ENCODE results near the gene ELP6. TPM values are rescaled to one million over a fixed set of nuclear protein-coding genes. Genes with fewer than 3 reads are reported as not detected.
A peak's percentile ranks its signal among the peaks of the same experiment; 100 is the strongest.

Gene ELP6
- total and polyA plus RNA-seq, 8 donors: 6.2 to 28.3 (median 18.0) TPM; not detected in 1

DNA sequence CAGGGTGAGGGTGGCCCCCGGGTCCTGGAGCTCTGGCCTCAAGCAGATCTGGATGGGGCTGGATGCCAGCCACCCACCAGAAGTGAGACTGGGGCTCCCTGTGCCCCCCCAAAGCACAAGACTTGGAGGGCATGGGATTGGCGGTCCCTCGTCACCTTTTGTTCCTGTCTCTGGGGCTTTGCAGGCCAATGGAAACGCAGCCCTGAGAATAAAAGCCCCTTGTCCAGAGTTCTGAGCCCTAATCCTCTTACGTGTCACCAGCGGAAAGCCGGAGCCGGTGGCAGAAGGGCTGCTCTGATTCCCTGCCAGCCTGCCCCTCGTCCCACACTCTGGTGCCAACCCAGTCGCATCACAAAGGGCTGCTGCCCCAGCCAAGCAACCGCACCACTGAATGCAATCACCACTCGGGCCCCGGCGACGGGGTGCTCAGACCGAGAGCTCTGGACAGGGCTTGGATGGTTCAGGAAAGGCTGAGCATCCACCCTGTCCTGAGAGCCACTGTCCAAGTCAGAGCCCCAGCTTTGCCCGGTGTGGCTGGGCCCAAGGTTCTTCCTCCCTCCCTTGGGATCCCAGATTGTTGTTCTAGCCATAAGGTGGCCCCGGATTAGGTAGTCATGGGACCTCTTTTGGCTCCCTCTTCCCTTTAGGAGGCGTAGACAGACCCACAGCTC lies 22.8 kb upstream of the ELP6 start:
- Histone ChIP-seq H3K27me3 (no peaks in the 10 kb centered on the region), H3K36me3 (no peaks in the 10 kb centered on the region), H3K9me3 (no peaks in the 10 kb centered on the region), H3K4me1 (no peaks in the 10 kb centered on the region), H3K27ac (no peak overlapping the region), H3K4me3 (no peak overlapping the region)
- no peak for DNase-seq
- WGBS, 5 donors: 83 to 92% (median 88%) methylated on average over 17 to 19 of the region's 19 CpGs
- intact Hi-C loops (cut with DNase I; ENCODE audit: low total_unique reads): no loop called here
- TF ChIP-seq POLR2A (IDR thresholded peaks at IDR 0.05) (no peak), POLR2AphosphoS5 (IDR thresholded peaks at IDR 0.05) (no peak), EP300 (IDR thresholded peaks at IDR 0.05) (no peak)
- TF ChIP-seq, protein P1, sequence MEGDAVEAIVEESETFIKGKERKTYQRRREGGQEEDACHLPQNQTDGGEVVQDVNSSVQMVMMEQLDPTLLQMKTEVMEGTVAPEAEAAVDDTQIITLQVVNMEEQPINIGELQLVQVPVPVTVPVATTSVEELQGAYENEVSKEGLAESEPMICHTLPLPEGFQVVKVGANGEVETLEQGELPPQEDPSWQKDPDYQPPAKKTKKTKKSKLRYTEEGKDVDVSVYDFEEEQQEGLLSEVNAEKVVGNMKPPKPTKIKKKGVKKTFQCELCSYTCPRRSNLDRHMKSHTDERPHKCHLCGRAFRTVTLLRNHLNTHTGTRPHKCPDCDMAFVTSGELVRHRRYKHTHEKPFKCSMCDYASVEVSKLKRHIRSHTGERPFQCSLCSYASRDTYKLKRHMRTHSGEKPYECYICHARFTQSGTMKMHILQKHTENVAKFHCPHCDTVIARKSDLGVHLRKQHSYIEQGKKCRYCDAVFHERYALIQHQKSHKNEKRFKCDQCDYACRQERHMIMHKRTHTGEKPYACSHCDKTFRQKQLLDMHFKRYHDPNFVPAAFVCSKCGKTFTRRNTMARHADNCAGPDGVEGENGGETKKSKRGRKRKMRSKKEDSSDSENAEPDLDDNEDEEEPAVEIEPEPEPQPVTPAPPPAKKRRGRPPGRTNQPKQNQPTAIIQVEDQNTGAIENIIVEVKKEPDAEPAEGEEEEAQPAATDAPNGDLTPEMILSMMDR (IDR thresholded peaks at IDR 0.05): no peak

- intact Hi-C loops (cut with DNase I; ENCODE audit: low total_unique reads): no loop called here
- Histone ChIP-seq H3K27me3 (no peaks in the 10 kb centered on the region), H3K4me3 (no peak overlapping the region), H3K9me3 (no peaks in the 10 kb centered on the region), H3K27ac (no peak overlapping the region), H3K4me1 (no peaks in the 10 kb centered on the region), H3K36me3 (no peaks in the 10 kb centered on the region)
- TF ChIP-seq, protein P1 (IDR thresholded peaks at IDR 0.05): no peak
- TF ChIP-seq EP300 (IDR thresholded peaks at IDR 0.05): no peak
- no peak for TF ChIP-seq POLR2A (IDR thresholded peaks at IDR 0.05)
- TF ChIP-seq POLR2AphosphoS5 (IDR thresholded peaks at IDR 0.05): no peak
- peak in 1 of 2 donors; percentile 32 for DNase-seq
- WGBS, 5 donors: 31 to 58% (median 42%) methylated on average over 5 of the region's 5 CpGs
Measured at GRCh38 chr3:47533996-47534454, 20.5 kb upstream of the ELP6 start.

DNA sequence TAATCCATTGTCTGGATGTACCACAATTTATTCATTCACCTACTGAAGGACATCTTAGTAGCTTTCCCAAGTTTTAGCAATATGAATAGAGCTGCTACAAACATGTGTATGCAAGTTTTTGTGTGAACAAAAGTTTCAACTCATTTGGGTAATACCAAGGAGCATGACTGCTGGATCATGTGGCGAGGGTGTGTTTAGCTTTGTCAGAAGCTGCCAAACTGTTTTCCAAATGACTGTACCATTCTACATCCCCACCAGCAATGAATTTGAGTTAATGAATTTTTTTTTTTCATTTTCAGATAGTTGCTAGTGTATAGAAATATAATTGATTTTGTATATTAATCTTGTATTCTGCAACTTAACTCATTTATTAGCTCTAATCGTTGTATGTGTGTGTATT lies 20.0 kb upstream of the ELP6 start:
- WGBS, 5 donors: 60 to 75% (median 68%) methylated on average over 2 of the region's 2 CpGs
- intact Hi-C loops (cut with DNase I; ENCODE audit: low total_unique reads): no loop called here

DNA sequence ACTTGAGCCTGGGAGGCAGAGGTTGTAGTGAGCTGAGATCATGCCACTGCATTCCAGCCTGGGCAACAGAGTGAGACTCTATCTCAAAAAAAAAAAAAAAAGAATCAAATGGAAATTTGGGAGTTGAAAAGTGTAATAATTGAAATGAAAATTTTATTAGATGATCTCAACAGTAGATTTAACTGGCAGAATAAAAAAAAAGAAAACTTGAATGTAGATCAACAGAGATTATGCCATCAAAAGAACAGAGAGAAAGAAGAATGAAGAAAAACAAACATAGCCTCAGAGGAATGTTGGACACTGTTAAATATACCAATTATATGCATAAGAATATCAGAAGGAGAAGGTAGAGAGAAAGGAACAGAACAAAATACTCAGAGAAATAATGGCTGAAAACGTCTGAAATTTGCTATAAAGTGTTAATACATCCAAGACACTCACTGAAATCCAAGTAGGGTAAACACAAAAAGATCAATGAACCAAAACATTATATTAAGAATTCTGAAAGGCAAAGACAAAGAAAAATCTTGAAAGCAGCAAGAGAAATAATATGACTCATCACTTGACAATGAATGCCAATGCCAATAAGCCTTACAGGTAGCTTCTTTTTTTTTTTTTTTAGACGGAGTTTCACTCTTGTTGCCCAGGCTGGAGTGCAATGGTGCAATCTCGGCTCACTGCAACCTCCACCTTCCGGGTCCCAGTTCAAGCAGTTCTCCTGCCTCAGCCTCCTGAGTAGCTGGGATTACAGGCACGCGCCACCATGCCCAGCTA lies 14.6 kb upstream of the ELP6 start:
- 77 to 89% (median 84%) methylated on average over 6 of the region's 6 CpGs for WGBS, 5 donors
- H3K4me1 ChIP-seq: peaks cover 0 to 4% (median 0%) of the 10 kb centered on the region in 4 donors
- TF ChIP-seq EP300 (IDR thresholded peaks at IDR 0.05) (no peak), POLR2A (IDR thresholded peaks at IDR 0.05) (no peak), POLR2AphosphoS5 (IDR thresholded peaks at IDR 0.05) (no peak)
- TF ChIP-seq, protein P1 (IDR thresholded peaks at IDR 0.05): no peak
- no peaks in the 10 kb centered on the region for H3K36me3 ChIP-seq
- DNase-seq: no peak
- no peak overlapping the region for H3K27ac ChIP-seq
- no peaks in the 10 kb centered on the region for H3K27me3 ChIP-seq
- no peaks in the 10 kb centered on the region for H3K9me3 ChIP-seq
- no peak overlapping the region for H3K4me3 ChIP-seq
- intact Hi-C loops (cut with DNase I; ENCODE audit: low total_unique reads): no loop called here

More for the DNA sequence above, 20.0 kb upstream of the ELP6 start:
- Histone ChIP-seq H3K36me3 (no peaks in the 10 kb centered on the region), H3K4me3 (no peak overlapping the region), H3K27me3 (no peaks in the 10 kb centered on the region), H3K4me1 (no peaks in the 10 kb centered on the region), H3K27ac (no peak overlapping the region), H3K9me3 (no peaks in the 10 kb centered on the region)
- no peak for DNase-seq
- no peak for TF ChIP-seq POLR2A (IDR thresholded peaks at IDR 0.05)
- TF ChIP-seq, protein P1 (IDR thresholded peaks at IDR 0.05): no peak
- no peak for TF ChIP-seq POLR2AphosphoS5 (IDR thresholded peaks at IDR 0.05)
- TF ChIP-seq EP300 (IDR thresholded peaks at IDR 0.05): no peak
